Erythroblast (primary cell): ENCODE data around the gene RPS15.
"Not testable (repeated sequence)": the region's sequence is repeated elsewhere in the genome, so short reads cannot be mapped to it uniquely, and the experiment has no call there.

Experiments
- DNase-seq, 2 experiments: peaks; one replicate each; lab custom pipeline; 2025; lab: John Stamatoyannopoulos, UW
- GATA1 ChIP-seq: IDR thresholded peaks from 2 replicates; pipeline ENCODE4 v1.6.1; 2011; ENCODE audit warnings: low read depth, mild to moderate bottlenecking, control low read depth, low read length, moderate library complexity
- POLR2A ChIP-seq: IDR thresholded peaks from 2 replicates; pipeline ENCODE4 v1.6.1; 2011; ENCODE audit warnings: mild to moderate bottlenecking, low read length

Gene RPS15

GRCh38 chr19:1409204-1410005, 28.8 kb upstream of the RPS15 start:
- no peak for DNase-seq
- TF ChIP-seq POLR2A (no peak), GATA1 (no peak)

- TF ChIP-seq POLR2A, result no peak
- no peak for TF ChIP-seq GATA1
- no peak for DNase-seq
These were observed 27.9 kb upstream of the RPS15 start for GRCh38 chr19:1410136-1410786.

GRCh38 chr19:1410789-1411188, 27.4 kb upstream of the RPS15 start:
- no peak for DNase-seq
- TF ChIP-seq POLR2A (no peak), GATA1 (no peak)

- no peak for DNase-seq
- TF ChIP-seq GATA1 (no peak), POLR2A (no peak)
These were observed 26.7 kb upstream of the RPS15 start for GRCh38 chr19:1411255-1412191.

GRCh38 chr19:1412323-1412923, 25.8 kb upstream of the RPS15 start:
- DNase-seq, result no peak
- no peak for TF ChIP-seq GATA1
- no peak for TF ChIP-seq POLR2A

GRCh38 chr19:1412995-1413800, 25.0 kb upstream of the RPS15 start:
- DNase-seq, result no peak

GRCh38 chr19:1416014-1416841, 22.0 kb upstream of the RPS15 start:
- DNase-seq, result no peak
- TF ChIP-seq GATA1, result no peak

More at GRCh38 chr19:1412995-1413800, 25.0 kb upstream of the RPS15 start:
- TF ChIP-seq POLR2A (no peak), GATA1 (no peak)

- TF ChIP-seq GATA1 (no peak), POLR2A (no peak)
These were observed 21.1 kb upstream of the RPS15 start for GRCh38 chr19:1417145-1417544.

GRCh38 chr19:1417681-1418495, 20.3 kb upstream of the RPS15 start:
- no peak for TF ChIP-seq GATA1
- no peak for TF ChIP-seq POLR2A
- DNase-seq, result no peak

More at GRCh38 chr19:1417145-1417544, 21.1 kb upstream of the RPS15 start:
- DNase-seq, result no peak

GRCh38 chr19:1418496-1418775, 19.8 kb upstream of the RPS15 start:
- DNase-seq, result no peak
- TF ChIP-seq POLR2A, result no peak
- TF ChIP-seq GATA1, result no peak

- DNase-seq, result no peak
- TF ChIP-seq POLR2A (no peak), GATA1 (no peak)
These were observed 19.1 kb upstream of the RPS15 start for GRCh38 chr19:1418951-1419738.

GRCh38 chr19:1420085-1420484, 18.1 kb upstream of the RPS15 start:
- DNase-seq, result not testable (repeated sequence)
